ENCODE data around the gene OPHN1.

OPHN1 gene

DNA sequence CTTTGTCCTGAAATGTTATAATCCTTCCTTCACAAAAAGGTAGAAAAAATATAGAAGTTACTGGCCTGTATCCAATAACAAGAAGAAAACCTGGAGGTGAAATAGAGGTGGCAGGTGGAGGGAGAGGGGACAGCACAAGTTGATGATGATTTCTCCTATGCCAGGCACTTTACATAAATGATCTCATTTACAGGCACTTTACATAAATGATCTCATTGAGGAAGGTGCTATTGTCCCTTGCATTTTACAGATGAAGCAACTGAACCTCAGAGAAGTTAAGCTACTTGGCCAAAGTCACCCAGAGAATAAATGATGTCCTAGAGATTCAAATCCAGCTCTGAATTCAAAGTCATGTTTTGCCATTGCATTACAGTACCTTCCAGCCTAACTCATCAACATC, 7.1 kb upstream of the OPHN1 start:
- no peak for DNase-seq (ENCODE audit: low read depth)
- TF ChIP-seq, protein P1, sequence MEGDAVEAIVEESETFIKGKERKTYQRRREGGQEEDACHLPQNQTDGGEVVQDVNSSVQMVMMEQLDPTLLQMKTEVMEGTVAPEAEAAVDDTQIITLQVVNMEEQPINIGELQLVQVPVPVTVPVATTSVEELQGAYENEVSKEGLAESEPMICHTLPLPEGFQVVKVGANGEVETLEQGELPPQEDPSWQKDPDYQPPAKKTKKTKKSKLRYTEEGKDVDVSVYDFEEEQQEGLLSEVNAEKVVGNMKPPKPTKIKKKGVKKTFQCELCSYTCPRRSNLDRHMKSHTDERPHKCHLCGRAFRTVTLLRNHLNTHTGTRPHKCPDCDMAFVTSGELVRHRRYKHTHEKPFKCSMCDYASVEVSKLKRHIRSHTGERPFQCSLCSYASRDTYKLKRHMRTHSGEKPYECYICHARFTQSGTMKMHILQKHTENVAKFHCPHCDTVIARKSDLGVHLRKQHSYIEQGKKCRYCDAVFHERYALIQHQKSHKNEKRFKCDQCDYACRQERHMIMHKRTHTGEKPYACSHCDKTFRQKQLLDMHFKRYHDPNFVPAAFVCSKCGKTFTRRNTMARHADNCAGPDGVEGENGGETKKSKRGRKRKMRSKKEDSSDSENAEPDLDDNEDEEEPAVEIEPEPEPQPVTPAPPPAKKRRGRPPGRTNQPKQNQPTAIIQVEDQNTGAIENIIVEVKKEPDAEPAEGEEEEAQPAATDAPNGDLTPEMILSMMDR (IDR thresholded peaks at IDR 0.05; ENCODE audit: control insufficient read depth, extremely low read depth, insufficient read depth), result no peak
- H3K4me3 ChIP-seq (ENCODE audit: low read depth, low read length), result no peak overlapping the region

DNA sequence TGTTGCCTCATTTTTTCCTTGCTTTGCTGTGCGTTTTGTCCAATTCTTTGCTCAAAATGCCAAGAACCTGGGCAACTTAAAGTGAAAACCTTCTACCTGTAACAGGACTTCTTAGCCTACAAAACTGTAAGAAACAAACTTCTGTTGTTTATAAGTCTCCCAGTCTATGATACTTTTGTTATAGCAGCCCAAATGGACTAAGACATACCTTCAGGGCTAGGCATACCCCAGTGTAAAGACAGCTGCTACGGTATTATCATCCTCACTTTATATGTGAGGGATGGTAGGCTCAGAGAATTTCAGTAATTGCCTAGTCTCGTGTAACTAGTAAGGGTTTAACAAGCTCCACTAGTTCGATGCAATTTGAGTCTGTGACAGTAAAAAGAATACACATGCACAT, 6.0 kb upstream of the OPHN1 start:
- TF ChIP-seq, protein P1 (IDR thresholded peaks at IDR 0.05; ENCODE audit: control insufficient read depth, extremely low read depth, insufficient read depth), result no peak
- DNase-seq (ENCODE audit: low read depth), result no peak
- no peak overlapping the region for H3K4me3 ChIP-seq (ENCODE audit: low read depth, low read length)

DNA sequence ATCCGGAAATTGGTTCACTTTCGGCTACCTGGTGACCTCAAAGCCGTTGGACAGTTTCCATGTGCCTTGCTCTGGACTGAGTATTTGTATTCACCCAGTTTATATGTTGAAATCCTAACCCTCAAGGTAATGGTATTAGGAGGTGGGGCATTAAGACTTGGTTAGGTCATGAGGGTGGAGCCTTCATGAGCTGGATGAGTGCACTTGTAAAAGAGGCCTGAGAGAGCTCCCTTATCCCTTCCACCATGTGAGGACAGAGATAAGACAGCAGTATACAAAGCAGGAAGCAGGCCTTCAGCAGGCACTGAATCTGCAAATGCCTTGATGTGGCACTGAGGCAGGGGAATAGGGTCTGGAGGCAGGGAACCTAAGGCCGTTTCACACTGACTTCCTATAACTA, 5.3 kb upstream of the OPHN1 start:
- no peak for DNase-seq (ENCODE audit: low read depth)
- H3K4me3 ChIP-seq (ENCODE audit: low read depth, low read length), result no peak overlapping the region
- TF ChIP-seq, protein P1 (IDR thresholded peaks at IDR 0.05; ENCODE audit: control insufficient read depth, extremely low read depth, insufficient read depth), result no peak

DNA sequence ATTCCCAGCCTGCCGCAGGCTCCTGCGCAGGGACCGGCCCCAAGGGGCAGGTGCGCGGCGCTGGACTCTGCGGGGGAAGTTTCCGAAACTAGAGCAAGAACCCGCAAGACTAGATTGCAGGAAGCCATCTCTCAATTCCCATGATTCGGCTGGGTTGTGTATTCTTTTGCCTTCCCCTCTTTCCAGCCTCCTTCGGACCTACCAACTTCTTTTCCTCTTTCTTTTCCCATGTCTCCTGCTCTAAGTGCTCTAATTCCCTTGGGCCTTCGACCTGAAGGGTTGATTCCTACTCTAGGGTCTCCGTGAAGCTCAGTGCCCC, 645 bp upstream of the OPHN1 start:
- TF ChIP-seq, protein P1 (IDR thresholded peaks at IDR 0.05; ENCODE audit: control insufficient read depth, extremely low read depth, insufficient read depth), result no peak
- peak overlapping the region; percentile 65 for H3K4me3 ChIP-seq (ENCODE audit: low read depth, low read length)
- DNase-seq (ENCODE audit: low read depth), result no peak

DNA sequence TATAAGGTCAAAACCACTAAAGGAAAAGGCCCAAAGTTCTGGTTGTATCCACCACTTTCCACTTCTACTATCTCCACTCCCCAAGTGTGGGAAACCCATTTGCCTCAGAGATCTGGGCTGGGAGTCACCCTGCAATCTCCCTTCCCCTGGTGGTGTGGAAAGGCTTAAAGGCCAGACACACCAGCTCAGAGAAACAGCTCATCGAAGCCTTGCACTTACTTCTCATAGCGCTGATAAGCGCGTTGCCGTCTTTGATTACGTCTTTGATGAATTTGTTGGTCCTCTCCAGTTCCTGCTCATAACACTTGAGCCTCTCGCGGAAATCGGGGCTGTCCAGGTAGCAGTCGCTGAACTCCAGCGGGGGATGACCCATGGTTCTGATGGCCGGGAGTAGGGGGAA, 647 bp downstream of the OPHN1 start:
- TF ChIP-seq, protein P1 (IDR thresholded peaks at IDR 0.05; ENCODE audit: control insufficient read depth, extremely low read depth, insufficient read depth), result no peak
- DNase-seq (ENCODE audit: low read depth), result no peak
- H3K4me3 ChIP-seq (ENCODE audit: low read depth, low read length), result peak overlapping the region; percentile 65

DNA sequence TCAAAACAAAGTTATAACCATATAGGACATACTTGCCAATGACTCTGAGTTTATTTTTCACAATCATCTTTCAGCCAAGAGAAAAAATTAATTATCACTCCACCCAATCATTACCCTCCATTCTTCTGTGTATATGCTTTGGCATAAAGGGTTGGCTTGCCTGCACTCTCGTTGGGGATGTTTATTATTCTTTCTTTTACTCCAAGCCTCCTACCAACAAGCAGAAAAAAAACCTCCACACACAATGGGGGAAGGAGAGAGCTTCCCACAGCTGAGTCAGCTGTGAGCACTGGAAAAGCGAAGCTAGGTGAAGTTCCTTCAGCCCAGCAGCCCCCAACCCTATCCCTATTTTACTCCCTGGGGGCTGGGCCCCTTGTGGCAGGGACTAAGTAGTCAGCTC, 1.5 kb downstream of the OPHN1 start:
- peak overlapping the region; percentile 65 for H3K4me3 ChIP-seq (ENCODE audit: low read depth, low read length)
- DNase-seq (ENCODE audit: low read depth), result no peak
- TF ChIP-seq, protein P1 (IDR thresholded peaks at IDR 0.05; ENCODE audit: control insufficient read depth, extremely low read depth, insufficient read depth), result no peak

DNA sequence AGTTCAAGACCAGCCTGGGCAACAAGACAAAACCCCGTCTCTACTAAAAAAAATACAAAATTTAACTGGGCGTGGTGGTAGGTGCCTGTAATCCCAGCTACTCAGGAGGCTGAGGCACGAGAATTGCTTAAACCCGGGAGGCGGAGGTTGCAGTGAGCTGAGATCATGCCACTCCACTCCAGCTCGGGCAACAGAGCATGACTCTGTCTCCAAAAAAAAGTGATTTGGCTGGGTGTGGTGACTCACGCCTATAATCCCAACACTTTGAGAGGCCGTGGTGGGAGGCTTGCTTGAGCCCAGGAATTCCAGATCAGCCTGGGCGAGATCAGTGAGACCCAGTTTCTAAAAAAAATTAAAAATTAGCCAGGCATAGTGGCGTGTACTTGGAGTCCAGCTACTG, 4.1 kb downstream of the OPHN1 start:
- no peak for DNase-seq (ENCODE audit: low read depth)
- TF ChIP-seq, protein P1 (IDR thresholded peaks at IDR 0.05; ENCODE audit: control insufficient read depth, extremely low read depth, insufficient read depth), result no peak

More for the DNA sequence above, 4.1 kb downstream of the OPHN1 start:
- no peak overlapping the region for H3K4me3 ChIP-seq (ENCODE audit: low read depth, low read length)
